GM19468 (cell line): ENCODE data around the gene RPS2.

Source experiments
- ATAC-seq: cut with Tn5 transposase; IDR thresholded peaks from one replicate; pipeline ENCODE4 v1.9.1; 2021; ENCODE audit warnings: mild to moderate bottlenecking, moderate library complexity, moderate number of reproducible peaks; ENCODE audit not compliant: unreplicated experiment; ENCODE audit errors: extremely low read depth

Gene RPS2

DNA sequence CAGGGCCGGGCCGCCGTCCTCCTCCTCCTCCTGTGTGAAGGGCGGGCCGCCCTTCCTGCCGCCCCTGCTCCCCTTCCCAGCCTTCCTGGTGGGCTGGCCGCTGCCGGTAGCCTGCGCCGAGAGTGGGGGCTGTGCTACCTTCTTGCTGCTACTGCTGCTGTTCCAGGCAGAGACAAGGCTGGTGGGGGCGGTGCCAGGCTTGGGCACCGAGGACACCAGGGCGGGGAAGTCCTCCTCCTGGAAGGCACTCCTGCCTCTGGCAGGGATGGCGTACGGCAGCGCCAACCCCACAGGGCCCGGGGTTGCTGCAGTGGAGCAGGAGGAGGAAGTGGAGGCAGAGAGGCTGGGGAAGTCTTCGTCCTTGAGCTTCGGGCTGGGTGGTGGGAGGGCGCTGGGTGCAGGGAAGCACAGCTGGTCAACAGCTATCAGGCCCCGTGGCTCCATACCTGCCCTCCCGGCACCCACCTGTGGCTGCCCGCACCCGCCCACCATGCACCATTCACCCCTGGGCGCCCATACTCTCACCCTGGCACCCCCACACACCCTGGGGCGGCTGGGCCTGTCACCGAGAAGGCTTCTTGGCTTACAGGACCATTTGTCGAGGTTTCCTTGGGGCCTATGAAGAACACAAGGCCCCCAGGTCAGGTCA lies 35.4 kb upstream of the RPS2 start:
- ATAC-seq = no peak

DNA sequence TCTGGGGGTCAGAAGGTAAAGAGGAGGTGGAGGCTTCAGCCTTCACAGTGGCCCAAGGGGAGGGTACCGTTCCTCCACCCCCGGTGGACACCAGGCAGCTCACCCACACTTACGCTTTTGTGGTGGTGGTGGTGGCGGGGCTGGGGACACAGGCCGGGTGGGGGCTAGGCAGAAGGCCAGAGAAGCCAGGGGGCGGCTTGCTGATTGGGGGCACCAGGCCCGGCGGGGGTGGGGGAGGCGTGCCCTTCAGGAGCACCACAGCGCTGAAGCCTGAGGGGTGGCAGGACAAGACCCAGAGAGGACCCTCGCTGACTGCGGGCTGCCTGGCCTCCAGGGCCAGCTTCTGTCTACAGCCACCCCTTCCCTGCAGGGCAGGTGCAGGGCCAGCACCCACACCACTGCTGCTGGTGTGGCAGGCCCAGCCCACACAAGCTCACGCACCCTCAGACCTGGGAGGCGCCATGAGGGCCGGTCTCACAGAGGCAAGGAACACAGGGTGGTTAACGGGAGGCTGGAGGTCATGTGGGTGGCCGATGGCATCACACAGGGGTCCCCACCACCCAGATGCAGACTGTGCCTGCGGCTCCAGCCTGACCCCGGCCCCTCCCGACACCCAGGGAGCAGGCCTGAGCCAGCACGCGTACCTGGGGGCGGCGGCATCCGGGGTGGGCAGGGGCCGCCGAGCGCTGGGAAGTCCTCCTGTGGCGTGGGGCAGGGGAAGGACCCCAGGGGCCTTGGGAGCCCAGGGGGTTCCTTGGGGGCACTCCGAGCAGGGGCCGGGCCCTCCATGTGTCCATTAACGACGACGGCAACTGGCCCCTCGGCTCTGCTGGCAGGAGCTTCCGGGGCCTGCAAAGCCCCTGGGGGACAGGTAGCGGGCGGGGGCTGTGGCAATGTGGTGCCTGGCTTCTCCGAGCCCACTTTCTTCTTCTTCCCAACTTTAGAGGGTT lies 34.5 kb upstream of the RPS2 start:
- ATAC-seq = no peak

DNA sequence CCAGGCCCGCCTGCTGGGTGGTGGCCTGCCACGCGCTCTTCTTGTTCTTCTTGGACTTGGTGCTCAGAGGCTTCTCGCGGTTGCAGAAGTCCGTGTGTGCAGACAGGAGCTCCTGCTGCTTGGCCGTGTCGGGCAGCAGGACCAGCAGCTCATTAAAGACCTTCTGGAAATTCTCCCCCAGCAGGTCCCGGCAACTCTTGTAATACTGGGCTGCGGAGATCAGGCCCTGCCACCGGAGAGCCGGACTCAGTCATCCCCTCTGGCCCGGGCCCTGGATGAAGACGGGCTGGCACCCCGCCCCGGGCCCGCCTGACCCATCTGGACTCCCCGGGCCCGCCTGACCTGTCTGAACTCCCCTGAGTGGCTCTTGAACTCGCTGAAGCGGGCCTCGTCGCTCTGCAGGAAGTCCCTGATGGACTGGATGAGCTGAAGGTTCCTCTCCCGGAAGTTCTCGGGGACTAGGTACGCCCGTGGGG lies 33.8 kb upstream of the RPS2 start:
- ATAC-seq = no peak

DNA sequence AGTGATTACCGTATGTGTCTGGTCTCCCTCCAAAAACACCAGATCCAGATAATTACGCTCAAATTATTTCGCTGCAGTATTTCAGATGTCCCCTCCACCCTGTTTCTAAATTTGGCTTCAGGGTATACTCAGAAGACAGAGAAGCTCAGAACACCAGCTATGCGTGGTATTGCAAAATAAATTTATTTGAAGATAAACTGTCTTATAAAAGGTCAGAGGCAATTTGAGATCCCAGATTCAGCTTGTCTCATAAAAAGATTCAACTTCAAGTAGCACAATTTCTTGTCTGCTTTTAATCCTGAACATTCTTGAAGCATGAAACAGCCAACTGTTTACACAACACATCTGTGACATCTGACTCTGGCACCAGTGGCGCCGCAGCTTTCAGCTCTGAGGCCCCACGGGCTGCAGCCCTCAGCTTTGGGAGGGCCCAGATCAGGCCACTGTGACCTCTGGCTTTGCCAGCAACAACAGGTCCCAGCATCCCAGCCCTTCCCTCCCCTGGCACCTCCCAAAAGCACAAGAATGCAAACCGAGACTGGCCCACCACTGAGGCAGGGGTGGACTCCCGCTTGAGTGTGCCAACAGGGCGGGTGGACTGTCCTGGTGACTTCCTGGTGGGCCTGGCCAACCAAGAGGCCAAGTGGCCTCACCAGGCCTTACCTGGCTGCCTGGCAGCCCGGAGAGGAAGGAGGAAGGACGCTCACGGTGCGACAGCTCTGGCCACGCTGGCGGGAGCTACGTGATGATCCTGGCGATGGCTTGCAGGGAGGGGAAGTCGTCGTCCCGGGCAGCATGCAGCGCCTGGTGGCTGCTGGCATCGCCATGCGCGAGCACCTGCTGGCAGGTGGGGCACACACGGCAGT lies 33.1 kb upstream of the RPS2 start:
- no peak for ATAC-seq

DNA sequence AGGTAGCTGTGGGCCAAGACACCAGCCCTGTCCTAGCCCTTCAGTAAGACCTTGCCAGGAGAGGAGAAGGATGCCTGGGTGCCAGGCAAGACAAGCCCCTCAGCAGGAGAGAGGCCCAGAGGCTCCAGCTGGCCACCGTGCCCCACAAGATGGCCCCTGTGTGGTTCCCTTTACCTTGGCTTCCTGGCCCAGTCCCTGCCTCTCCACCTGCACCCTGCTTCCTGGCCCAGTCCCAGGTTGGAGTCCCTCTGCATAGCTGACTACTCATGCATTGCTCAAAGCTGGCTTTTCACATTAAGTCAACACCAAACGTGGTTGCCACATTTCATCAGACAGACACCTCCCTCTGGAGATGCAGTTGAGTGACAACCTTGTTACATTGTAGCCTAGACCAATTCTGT lies 29.1 kb upstream of the RPS2 start:
- no peak for ATAC-seq

DNA sequence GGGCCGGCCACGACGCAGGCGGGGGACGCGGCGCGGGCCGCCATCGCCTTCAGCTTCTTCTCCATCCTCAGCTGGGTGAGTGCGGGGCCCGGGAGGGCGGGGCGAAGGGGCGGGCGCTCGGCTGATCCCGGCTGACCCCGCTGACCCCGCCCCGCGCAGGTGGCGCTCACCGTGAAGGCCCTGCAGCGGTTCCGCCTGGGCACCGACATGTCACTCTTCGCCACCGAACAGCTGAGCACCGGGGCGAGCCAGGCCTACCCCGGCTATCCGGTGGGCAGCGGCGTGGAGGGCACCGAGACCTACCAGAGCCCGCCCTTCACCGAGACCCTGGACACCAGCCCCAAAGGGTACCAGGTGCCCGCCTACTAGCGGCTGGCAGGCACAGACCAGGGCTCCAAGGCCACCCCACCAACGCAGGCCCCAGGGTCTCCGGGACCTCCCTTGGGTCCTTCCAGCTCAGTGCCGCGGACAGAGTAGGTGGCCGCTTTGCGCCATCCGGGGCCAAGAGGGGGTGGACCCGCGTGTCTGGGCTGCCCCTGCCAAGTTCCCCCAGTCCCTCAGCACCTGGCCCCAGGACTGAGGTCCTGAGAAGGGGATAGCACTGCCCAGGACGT lies 28.2 kb upstream of the RPS2 start:
- ATAC-seq = no peak

DNA sequence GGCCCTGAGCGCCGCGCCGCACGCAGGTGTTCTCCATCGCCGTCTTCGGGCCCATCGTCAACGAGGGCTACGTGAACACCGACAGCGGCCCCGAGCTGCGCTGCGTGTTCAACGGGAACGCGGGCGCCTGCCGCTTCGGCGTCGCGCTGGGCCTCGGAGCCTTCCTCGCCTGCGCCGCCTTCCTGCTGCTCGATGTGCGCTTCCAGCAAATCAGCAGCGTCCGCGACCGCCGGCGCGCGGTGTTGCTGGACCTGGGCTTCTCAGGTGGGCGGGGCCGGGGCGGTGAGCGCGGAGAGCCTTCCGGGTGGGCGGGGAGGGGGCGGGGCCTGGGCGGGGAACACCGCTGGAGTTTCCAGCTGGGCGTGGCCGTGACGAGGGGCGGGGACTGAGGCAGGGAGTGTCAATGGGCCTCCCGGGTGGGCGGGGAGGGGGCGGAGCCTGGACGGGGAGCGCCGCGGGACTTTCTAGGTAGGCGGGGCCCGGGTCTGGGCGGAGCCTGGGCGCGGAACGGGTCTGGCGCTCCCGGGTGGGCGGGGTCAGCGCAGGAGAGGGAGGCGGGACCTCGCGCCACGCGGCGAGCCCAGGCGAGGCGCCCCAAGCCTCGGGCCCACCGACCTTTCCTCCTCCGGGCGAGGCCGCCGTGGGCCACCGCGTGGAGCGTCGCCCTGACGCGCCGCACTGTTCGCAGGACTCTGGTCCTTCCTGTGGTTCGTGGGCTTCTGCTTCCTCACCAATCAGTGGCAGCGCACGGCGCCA lies 27.5 kb upstream of the RPS2 start:
- ATAC-seq = peak; percentile 45

DNA sequence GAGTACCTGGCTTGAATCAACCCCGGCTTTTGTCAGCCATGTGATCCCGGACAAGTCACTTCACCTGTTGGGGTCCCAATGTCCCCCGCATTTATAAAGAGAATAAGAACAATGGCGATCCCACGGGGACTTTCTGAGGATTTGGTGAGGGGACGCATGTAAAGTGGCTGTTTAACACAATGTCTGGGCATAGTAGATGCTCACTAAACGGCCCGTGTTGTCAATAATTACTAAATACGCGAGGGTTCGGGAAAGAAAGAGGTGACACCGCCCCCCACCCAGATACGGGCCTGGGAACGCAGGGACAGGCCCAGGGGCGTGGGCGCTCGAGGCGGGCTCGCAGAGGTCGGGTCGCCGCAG lies 26.9 kb upstream of the RPS2 start:
- ATAC-seq = no peak

DNA sequence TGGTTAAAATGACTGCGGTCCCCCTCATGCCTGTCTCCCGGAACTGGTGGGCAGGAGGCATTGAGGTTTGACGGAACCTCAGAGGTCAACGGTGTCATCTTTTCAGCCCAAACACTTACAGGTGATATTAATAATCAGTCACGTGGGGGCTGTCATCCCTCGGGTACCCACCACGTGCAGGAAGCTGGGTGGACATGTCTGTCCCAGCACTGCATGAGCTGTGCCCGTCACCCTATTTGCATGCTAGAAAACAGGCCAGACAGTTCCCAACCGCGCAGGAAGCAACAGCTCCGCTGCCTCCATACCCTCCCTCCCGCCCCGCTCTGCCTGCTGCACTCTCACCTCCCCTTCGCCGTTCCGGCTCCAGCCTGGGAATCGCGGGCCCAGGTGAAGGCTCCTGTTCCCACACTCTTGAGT lies 26.5 kb upstream of the RPS2 start:
- no peak for ATAC-seq

DNA sequence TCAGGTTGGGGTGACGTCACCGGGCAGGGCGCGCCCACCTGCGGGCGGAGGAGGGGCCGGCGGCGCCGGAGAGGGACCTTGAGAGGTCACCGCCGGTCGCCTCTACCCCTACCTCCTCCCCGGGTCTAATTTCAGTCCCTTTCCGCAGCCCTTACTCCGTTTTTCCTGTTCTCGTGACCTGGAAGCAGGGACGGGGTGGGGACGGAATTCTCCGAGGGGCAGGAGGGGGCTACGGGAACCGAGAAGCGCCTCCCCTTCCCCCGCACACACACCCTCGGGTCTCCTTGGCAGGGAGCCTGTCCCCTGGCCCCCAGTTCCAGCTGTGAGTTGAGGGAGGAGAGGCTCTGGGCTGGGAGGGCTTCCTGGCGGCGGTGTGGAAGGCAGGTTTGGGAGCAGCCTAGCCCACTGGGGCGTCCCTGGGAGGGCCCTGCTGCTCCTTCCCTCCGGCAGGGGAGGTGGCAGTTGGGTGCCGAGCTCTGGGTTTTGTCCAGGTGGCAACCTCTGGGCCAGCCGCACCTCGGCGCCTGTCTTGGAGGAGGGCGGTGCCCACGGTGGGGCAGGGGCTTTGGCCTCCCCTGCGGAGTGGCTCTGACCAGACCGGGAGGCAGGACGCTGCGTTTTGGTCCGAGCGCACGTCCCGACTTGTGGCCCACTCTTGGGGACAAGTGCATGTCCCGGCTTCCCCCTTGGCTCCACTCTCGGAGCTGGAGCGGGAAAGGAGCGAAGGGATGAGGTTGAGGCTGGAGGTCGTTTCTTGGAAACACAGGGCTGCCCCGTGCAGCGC lies 25.9 kb upstream of the RPS2 start:
- no peak for ATAC-seq

DNA sequence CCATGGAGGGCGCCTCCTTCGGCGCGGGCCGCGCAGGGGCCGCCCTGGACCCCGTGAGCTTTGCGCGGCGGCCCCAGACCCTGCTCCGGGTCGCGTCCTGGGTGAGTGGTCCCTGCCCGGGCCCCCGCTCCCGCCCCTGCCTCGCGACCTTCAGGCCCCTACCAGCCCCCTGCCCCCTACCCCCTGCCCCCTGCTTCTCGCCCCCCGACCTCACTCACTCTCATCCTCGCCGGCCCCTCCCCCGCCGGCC lies 25.4 kb upstream of the RPS2 start:
- ATAC-seq = no peak

DNA sequence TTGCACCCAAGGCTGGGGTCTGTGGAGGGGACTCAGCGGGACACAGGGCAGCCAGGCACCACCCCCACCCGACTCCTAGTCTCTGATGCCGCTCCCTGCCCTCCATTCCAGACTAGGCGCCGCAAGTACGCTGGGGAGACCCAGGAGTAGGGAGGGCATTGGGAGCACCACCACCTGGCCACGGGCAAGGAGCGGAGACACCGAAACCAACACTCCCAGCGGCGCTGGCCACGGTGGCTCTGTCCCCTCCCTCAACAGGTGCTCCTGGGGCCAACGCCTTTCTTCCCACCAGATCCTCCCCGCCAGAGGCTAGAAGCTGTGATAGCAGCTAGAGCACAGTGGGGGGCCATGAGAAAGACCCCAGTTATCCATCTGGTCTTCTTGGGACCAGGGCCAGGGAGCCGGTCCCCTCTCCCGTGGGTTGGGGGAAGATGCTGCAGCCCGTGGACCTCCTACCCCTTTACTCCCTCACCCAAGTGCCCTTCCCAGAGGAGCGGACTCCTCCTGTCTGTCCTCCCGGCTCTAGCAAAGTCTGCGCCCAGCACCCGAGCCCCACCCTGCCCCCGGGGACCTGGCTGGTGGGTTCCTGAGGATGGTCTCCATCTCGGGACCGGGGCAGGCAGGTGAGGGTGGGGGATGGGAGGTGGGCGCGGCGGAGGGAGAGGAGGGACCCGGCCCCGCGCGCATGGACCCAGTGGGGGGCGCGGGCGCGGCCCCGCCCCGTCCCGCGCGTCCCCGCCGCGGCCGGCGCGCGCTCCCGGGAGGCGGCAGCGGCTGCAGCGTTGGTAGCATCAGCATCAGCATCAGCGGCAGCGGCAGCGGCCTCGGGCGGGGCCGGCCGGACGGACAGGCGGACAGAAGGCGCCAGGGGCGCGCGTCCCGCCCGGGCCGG lies 24.8 kb upstream of the RPS2 start, which contains the start of gene SYNGR3:
Gene SYNGR3, plus strand, starts transcription at position 762 of the 892 bp plus-strand sequence. CDS start 133 bp downstream, outside the sequence.
- no peak for ATAC-seq

DNA sequence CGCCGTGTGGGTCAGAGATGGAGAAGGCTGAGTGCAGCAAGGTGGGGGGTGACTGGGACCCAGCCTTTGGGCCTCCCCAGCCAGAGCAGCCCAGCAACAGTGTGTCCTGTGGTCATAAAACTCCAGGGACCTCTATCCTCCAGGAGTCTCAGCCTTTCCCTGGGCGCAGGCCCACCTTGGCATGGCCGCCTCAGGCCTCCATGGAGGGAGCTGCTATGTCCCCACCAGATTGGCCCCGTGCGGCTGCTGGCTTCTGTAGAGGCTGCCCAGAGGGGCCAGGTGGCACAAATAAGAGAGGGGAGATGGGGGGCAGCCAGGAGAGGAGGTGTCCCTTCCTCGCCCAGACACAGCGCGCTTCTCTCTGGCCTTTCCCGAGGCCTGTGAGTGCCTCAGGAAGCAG lies 22.6 kb upstream of the RPS2 start:
- no peak for ATAC-seq

DNA sequence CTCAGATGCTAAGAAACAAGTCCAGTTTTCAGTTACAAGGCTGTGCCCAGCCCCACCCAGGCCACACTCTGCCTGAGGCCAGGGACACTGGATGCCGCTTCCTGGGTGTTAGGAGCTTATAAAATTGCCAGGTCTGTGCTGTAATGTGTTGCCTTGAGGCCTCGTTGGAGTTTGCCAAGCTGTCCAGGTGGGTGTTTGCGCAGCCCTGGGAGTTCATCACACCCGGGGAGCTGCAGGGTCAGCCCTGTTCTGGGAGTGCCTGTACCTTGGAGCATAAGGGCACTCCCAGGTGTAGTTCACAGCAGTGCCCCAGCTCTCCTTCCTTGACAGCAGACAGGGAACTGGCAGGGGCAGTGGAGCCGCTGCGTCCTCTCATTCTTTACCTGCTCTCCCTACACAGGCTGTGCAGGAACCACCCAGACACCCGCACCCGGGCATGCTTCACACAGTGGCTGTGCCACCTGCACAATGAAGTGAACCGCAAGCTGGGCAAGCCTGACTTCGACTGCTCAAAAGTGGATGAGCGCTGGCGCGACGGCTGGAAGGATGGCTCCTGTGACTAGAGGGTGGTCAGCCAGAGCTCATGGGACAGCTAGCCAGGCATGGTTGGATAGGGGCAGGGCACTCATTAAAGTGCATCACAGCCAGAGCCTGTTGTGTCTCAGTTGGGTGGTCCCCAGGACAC lies 21.0 kb upstream of the RPS2 start:
- no peak for ATAC-seq

DNA sequence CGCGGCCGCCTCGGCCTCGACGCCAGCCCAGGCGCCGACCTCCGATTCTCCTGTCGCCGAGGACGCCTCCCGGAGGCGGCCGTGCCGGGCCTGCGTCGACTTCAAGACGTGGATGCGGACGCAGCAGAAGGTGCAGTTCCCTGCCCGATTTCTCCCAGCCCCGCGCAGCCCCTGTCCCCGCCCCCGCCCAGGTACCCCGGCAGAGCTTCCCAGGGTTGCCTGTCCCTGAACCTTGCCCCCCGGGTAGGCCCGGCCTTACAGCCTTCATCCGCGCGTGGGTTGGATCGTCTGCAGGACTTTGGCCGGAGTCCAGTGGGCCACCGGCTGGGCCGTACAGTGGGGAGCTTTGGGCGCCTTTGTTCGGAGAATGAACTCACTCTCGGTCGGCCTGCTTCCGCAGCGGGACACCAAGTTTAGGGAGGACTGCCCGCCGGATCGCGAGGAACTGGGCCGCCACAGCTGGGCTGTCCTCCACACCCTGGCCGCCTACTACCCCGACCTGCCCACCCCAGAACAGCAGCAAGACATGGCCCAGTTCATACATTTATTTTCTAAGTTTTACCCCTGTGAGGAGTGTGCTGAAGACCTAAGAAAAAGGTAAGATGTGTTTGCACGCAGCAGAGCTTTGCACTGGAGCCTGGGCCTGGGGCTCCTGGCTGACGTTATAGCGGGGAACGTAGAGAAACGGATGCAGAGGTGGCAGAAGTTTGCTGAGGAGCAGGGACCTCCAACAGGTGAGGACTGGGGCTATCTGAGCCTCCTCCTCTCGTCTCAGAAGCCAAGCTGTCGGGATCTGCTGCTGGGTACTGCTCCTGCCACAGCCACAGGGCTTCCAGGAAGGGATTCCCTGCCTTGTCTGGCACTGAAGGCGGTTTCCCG lies 20.0 kb upstream of the RPS2 start:
- ATAC-seq = no peak

DNA sequence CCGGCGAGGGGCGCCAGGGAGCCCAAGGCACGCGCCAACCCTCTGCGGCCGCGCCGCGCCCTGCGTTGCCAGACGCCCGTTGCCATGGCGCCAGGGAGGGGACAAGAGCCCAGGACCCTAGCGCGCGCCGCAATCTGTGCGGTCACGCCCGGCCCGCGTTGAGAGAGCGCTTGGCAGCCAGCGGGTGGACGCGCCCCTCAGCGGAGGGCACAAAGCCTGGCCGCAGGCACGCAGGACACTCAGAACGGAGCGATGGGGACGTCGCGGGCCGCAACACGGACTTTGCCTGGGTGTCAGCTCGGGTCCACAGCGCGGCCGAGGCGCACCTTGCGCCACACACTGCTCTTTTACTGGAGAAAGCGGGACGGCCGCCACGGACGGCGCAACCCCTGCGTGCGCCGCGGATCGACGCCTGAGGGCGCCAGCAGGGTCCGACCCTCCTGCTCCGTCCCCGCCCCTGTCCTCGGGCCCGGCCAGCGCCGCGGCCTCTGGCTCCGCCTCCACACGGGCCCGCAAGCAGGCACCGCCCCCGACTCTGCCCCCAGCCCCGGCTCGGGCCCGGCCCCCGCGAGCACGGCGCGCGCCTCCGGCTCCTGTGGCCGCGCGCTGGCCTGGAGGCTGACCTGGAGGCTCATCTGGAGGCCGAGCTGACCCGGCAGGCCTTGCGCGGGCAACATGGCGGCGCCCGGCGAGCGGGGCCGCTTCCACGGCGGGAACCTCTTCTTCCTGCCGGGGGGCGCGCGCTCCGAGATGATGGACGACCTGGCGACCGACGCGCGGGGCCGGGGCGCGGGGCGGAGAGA lies 19.1 kb upstream of the RPS2 start, which contains the start of gene GFER:
Gene GFER, plus strand, starts transcription at position 650 of the 803 bp plus-strand sequence. Its CDS starts 26 bp downstream, at position 676.
- ATAC-seq = peak; percentile 58
